H9 (cell line): ENCODE results near the gene FOXK1. TPM values are rescaled to one million over a fixed set of nuclear protein-coding genes. Genes with fewer than 3 reads are reported as not detected.

Experiments
- DNase-seq: peaks from one replicate; pipeline ENCODE4 v3.0.0-alpha.2; 2017
- H2AFZ ChIP-seq: one replicate; pipeline ENCODE4 v1.6.1; 2013; ENCODE audit warnings: mild to moderate bottlenecking, low read length, control low read depth, moderate library complexity
- H2AK5ac ChIP-seq: 2 replicates; pipeline ENCODE4 v1.6.1; 2013; ENCODE audit warnings: low read length, control low read depth, mixed read lengths; ENCODE audit not compliant: insufficient read length
- H2BK120ac ChIP-seq: one replicate; pipeline ENCODE4 v1.6.1; 2013; ENCODE audit warnings: low read depth, mild to moderate bottlenecking, low read length, control low read depth, inconsistent platforms; ENCODE audit not compliant: poor library complexity, severe bottlenecking
- H2BK12ac ChIP-seq: 2 replicates; pipeline ENCODE4 v1.6.1; 2013; ENCODE audit warnings: low read length, control low read depth, mixed read lengths, low read depth; ENCODE audit not compliant: insufficient read length
- H2BK15ac ChIP-seq: 2 replicates; pipeline ENCODE4 v1.6.1; 2013; ENCODE audit warnings: low read depth, low read length, control low read depth
- H2BK20ac ChIP-seq: one replicate; pipeline ENCODE4 v1.6.1; 2013; ENCODE audit warnings: low read depth, mild to moderate bottlenecking, low read length, control low read depth, inconsistent platforms; ENCODE audit not compliant: poor library complexity, severe bottlenecking
- H2BK5ac ChIP-seq: 2 replicates; pipeline ENCODE4 v1.6.1; 2013; ENCODE audit warnings: low read length, control low read depth, mixed read lengths; ENCODE audit not compliant: insufficient read length
- H3K14ac ChIP-seq: 2 replicates; pipeline ENCODE4 v1.6.1; 2013; ENCODE audit warnings: low read length, control low read depth; ENCODE audit not compliant: insufficient read depth
- H3K18ac ChIP-seq: 2 replicates; pipeline ENCODE4 v1.6.1; 2013; ENCODE audit warnings: low read depth, mild to moderate bottlenecking, mixed read lengths, low read length, control low read depth; ENCODE audit not compliant: insufficient read length
- H3K23ac ChIP-seq: 2 replicates; pipeline ENCODE4 v1.6.1; 2013; ENCODE audit warnings: low read length, control low read depth, mixed read lengths, low read depth; ENCODE audit not compliant: insufficient read length
- H3K23me2 ChIP-seq: 2 replicates; pipeline ENCODE4 v1.6.1; 2013; ENCODE audit warnings: low read depth, mild to moderate bottlenecking, mixed read lengths, low read length, control low read depth; ENCODE audit not compliant: insufficient read length, poor library complexity, severe bottlenecking
- H3K27ac ChIP-seq: 2 replicates; pipeline ENCODE4 v1.5.1; 2013; ENCODE audit warnings: low read length, control low read depth, mixed read lengths, low read depth; ENCODE audit not compliant: insufficient read length
- H3K27me3 ChIP-seq: 2 replicates; pipeline ENCODE4 v1.6.1; 2013; ENCODE audit warnings: low read length, control low read depth, inconsistent platforms; ENCODE audit not compliant: insufficient read depth
- H3K4ac ChIP-seq: 2 replicates; pipeline ENCODE4 v1.6.1; 2013; ENCODE audit warnings: low read depth, mild to moderate bottlenecking, control low read depth, inconsistent platforms, low read length, moderate library complexity
- H3K4me1 ChIP-seq: 2 replicates; pipeline ENCODE4 v1.6.1; 2013; ENCODE audit warnings: low read length, control low read depth, inconsistent platforms; ENCODE audit not compliant: insufficient read depth
- H3K4me2 ChIP-seq: 2 replicates; pipeline ENCODE4 v1.6.1; 2013; ENCODE audit warnings: low read length, control low read depth, mixed read lengths; ENCODE audit not compliant: insufficient read length, insufficient read depth
- H3K56ac ChIP-seq: 2 replicates; pipeline ENCODE4 v1.6.1; 2013; ENCODE audit warnings: low read depth, mild to moderate bottlenecking, mixed read lengths, low read length, control low read depth; ENCODE audit not compliant: insufficient read length
- H3K79me1 ChIP-seq: 2 replicates; pipeline ENCODE4 v1.6.1; 2013; ENCODE audit warnings: low read depth, mild to moderate bottlenecking, moderate library complexity, low read length, control low read depth, inconsistent platforms; ENCODE audit not compliant: insufficient read depth, poor library complexity, severe bottlenecking
- H3K79me2 ChIP-seq: 2 replicates; pipeline ENCODE4 v1.6.1; 2013; ENCODE audit warnings: low read length, control low read depth, inconsistent platforms; ENCODE audit not compliant: insufficient read depth
- H3K9ac ChIP-seq: 2 replicates; pipeline ENCODE4 v1.6.1; 2013; ENCODE audit warnings: low read length, control low read depth, mixed read lengths; ENCODE audit not compliant: insufficient read length; ENCODE audit errors: extremely low read depth
- H3K9me3 ChIP-seq: one replicate; pipeline ENCODE4 v1.6.1; 2013; ENCODE audit warnings: low read depth, low read length, inconsistent platforms; ENCODE audit not compliant: control insufficient read depth
- H3T11ph ChIP-seq: one replicate; pipeline ENCODE4 v1.6.1; 2013; ENCODE audit warnings: mild to moderate bottlenecking, low read length, control low read depth, inconsistent platforms
- H4K20me1 ChIP-seq: one replicate; pipeline ENCODE4 v1.6.1; 2013; ENCODE audit not compliant: control insufficient read depth, insufficient read length, insufficient read depth
- H4K5ac ChIP-seq: 2 replicates; pipeline ENCODE4 v1.6.1; 2013; ENCODE audit warnings: low read depth, mild to moderate bottlenecking, mixed read lengths, low read length, control low read depth; ENCODE audit not compliant: insufficient read length
- H4K8ac ChIP-seq: replicated peaks from 2 replicates; pipeline ENCODE4 v1.6.1; 2013; ENCODE audit warnings: low read length, control low read depth, mixed read lengths, low read depth; ENCODE audit not compliant: insufficient read length
- H4K91ac ChIP-seq: 2 replicates; pipeline ENCODE4 v1.6.1; 2013; ENCODE audit warnings: low read depth, mild to moderate bottlenecking, moderate library complexity, mixed read lengths, low read length, control low read depth; ENCODE audit not compliant: insufficient read length
- H3K27ac Mint-ChIP-seq, 3 experiments: 2 replicates in 2 of 3; 3 replicates in 1 of 3; pipeline ENCODE4 v1.8.0; 2020 to 2021; ENCODE audit warnings: mixed read lengths in 3 of 3, mild to moderate bottlenecking in 1 of 3, moderate library complexity in 1 of 3
- H3K27me3 Mint-ChIP-seq: 2 replicates; pipeline ENCODE4 v1.8.0; 2021; ENCODE audit warnings: low read depth, mild to moderate bottlenecking, moderate library complexity, mixed read lengths
- H3K36me3 Mint-ChIP-seq, 3 experiments: 2 replicates in 2 of 3; 3 replicates in 1 of 3; pipeline ENCODE4 v1.8.0; 2020 to 2021; ENCODE audit warnings: low read depth in 3 of 3, mixed read lengths in 3 of 3; ENCODE audit not compliant: insufficient read depth in 1 of 3
- H3K4me1 Mint-ChIP-seq, 2 experiments: 2 replicates each; pipeline ENCODE4 v1.8.0; 2020; ENCODE audit warnings: mixed read lengths in 2 of 2
- H3K4me3 Mint-ChIP-seq, 2 experiments: 2 replicates in 1 of 2; 3 replicates in 1 of 2; pipeline ENCODE4 v1.8.0; 2020 to 2021; ENCODE audit warnings: mild to moderate bottlenecking in 2 of 2, mixed read lengths in 2 of 2, moderate library complexity in 1 of 2
- H3K9me3 Mint-ChIP-seq, 2 experiments: 2 replicates in 1 of 2; 3 replicates in 1 of 2; pipeline ENCODE4 v1.8.0; 2020; ENCODE audit warnings: mild to moderate bottlenecking in 2 of 2, mixed read lengths in 2 of 2, moderate library complexity in 1 of 2
- CTCF ChIP-seq: fragments of 200-600 bp; sonication (generic); conservative IDR thresholded peaks from 3 replicates; pipeline ENCODE4 v1.8.0; 2021; ENCODE audit warnings: antibody characterized with exemption, mild to moderate bottlenecking
- WGBS: extraction: QIAGEN DNeasy Blood & Tissue Kit; methylation state at CpG from one replicate; pipeline ENCODE4 v1.1.7; 2013; ENCODE audit warnings: missing lambda C conversion rate, low lambda C conversion rate, mixed read lengths; ENCODE audit not compliant: insufficient read length; ENCODE audit errors: extremely low coverage; 5-methylcytosine and 5-hydroxymethylcytosine counted together
- total RNA-seq: library from RNA; stranded (reverse); gene quantifications from 2 replicates; pipeline ENCODE4 v1.2.1, GENCODE V29; 2021

The FOXK1 gene
- total RNA-seq, 1 experiment from 2014 or later: 14.4 TPM

GRCh38 chr7:4739528-4739992 is 57.5 kb downstream of the FOXK1 start:
- Histone ChIP-seq H3T11ph (no peak overlapping the region), H4K20me1 (no peaks in the 10 kb centered on the region), H3K56ac (no peak overlapping the region), H3K23ac (no peak overlapping the region), H3K9ac (no peak overlapping the region), H4K8ac (no peak overlapping the region), H3K14ac (no peak overlapping the region; the same call in 1 of the 2 replicates), H3K27ac (no peak overlapping the region), H2BK15ac (no peak overlapping the region), H3K9me3 (no peaks in the 10 kb centered on the region), H3K79me2 (no peaks in the 10 kb centered on the region), H4K91ac (no peak overlapping the region), H3K4me1 (no peaks in the 10 kb centered on the region; the same call in 1 of the 2 replicates), H2AFZ (no peak overlapping the region), H2BK120ac (no peak overlapping the region), H3K18ac (no peak overlapping the region), H2BK20ac (no peak overlapping the region), H3K79me1 (no peaks in the 10 kb centered on the region), H2BK12ac (no peak overlapping the region), H3K4ac (no peak overlapping the region), H3K4me2 (no peak overlapping the region), H3K27me3 (peaks cover 3% of the 10 kb centered on the region; the same call in 1 of the 2 replicates), H2AK5ac (no peak overlapping the region), H2BK5ac (no peak overlapping the region), H3K23me2 (peaks cover 5% of the 10 kb centered on the region), H4K5ac (no peak overlapping the region)
- peak overlapping the region in 2 of 3 experiments; percentile 48 to 85; a peak in 3 of 7 replicates for H3K27ac Mint-ChIP-seq
- no peak overlapping the region for H3K4me3 Mint-ChIP-seq
- no peak for DNase-seq
- H3K9me3 Mint-ChIP-seq: no peaks in the 10 kb centered on the region; a peak in 1 of 5 replicates
- H3K27me3 Mint-ChIP-seq: peaks cover 74% of the 10 kb centered on the region
- peaks cover 13 to 24% (median 21%) of the 10 kb centered on the region in 3 experiments for H3K36me3 Mint-ChIP-seq
- TF ChIP-seq CTCF: no peak
- peaks cover 22 to 23% of the 10 kb centered on the region in 2 experiments for H3K4me1 Mint-ChIP-seq
- no CpG with 5 or more reads among the region's 16 CpGs for WGBS
